NCI-H748 (cell line): ENCODE results near the gene KCNG2.
"Not testable (repeated sequence)": the region's sequence is repeated elsewhere in the genome, so short reads cannot be mapped to it uniquely, and the experiment has no call there.

Experiments
- DNase-seq: peaks from one replicate; lab custom pipeline; 2025; ENCODE audit not compliant: unreplicated experiment; lab: John Stamatoyannopoulos, UW

Gene KCNG2, protein sequence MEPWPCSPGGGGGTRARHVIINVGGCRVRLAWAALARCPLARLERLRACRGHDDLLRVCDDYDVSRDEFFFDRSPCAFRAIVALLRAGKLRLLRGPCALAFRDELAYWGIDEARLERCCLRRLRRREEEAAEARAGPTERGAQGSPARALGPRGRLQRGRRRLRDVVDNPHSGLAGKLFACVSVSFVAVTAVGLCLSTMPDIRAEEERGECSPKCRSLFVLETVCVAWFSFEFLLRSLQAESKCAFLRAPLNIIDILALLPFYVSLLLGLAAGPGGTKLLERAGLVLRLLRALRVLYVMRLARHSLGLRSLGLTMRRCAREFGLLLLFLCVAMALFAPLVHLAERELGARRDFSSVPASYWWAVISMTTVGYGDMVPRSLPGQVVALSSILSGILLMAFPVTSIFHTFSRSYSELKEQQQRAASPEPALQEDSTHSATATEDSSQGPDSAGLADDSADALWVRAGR

GRCh38 chr18:79797518-79798345 is at the start of gene KCNG2:
TSS of gene KCNG2 (plus strand) at chr18:79797938. CDS start at chr18:79863668, 65,730 bp downstream.
- peak; percentile 70 for DNase-seq

DNA sequence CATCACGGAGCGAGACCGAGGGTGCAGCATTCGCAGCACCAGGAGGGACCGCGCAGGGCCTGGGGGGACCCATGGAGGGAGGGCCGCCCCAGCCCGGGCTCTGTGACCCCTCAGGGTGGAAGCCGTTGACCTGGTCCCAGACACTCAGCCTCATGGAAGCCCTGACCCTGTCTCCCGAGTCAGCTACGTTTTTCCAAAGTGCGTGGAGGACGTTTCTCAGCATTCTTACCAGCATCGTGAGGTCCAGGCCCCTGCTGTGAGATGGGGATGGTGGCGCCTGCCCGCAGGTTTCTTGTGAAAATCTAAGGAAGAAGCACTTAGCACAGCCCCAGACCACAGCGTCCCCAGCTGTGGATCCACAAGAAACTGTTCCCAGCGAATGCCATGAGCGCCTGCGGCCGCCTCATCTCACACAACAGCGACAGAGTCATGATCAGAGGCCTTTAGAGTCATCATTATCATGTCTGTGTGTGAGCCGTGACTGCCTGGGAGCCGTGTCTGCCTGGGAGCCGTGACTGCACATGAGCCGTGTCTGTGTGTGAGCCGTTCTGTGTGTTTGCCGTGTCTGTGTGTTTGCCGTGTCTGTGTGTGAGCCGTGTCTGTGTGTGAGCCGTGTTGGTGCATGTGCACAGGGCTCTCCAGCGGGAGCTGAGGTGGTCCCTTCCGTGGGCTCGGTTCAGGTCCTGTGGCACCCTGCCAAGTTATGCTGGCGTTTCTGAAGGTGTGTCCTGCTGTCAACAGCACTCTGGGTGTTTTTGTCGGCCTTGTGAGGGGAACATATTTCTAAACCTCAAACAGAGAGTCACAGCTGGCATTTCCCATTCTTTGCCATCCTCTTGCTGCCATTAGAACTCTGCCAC is 49.2 kb upstream of the KCNG2 start:
- peak; percentile 25 for DNase-seq

DNA sequence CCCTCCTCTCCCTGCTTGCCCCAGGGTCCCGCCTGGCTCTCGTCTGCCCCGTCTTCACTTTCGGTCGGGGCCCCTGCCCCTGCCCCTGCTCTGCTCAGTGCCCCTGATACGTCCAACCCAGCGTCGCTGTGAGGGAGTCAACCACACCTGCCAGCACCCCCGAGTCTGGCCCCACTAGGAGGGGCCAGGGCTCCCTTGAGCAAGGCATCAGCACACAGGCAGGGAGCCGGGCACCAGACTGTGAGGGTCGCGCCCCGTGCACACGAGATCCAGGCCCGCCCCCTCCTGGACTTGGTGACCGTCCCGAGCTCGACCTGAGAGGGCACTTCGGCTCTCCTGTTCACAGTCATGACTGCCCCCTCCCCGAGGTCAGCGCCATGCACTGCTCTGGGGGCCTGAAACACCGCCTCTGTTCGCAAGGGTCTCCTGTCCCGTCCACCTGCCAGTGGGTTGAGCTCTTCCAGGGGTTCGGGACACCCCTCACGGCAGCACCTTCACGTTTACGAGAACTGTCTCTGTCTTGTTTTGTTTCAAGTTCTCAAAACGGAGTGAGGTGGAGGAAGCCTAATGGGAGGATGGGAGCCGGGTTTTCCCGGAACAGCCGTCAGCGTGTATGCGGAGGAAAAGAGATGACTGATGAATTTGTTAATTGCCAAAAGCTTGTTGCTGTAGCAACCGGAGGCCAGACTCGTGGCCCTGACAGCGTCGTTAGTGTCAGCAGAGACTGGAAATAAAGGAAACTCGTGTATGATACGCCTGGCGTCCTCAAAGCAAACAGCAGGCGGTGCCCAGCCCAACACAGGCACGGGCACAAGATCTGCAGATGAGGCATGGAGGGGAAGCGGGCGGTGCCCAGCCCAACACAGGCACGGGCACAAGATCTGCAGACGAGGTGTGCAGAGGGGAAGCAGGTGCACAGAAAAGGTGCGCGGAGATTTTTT is 48.2 kb upstream of the KCNG2 start:
- peak; percentile 95 for DNase-seq

- no peak for DNase-seq
Measured at GRCh38 chr18:79750980-79751571, 46.7 kb upstream of the KCNG2 start.

- DNase-seq: not testable (repeated sequence)
Measured at GRCh38 chr18:79751918-79752578, 45.7 kb upstream of the KCNG2 start.

DNA sequence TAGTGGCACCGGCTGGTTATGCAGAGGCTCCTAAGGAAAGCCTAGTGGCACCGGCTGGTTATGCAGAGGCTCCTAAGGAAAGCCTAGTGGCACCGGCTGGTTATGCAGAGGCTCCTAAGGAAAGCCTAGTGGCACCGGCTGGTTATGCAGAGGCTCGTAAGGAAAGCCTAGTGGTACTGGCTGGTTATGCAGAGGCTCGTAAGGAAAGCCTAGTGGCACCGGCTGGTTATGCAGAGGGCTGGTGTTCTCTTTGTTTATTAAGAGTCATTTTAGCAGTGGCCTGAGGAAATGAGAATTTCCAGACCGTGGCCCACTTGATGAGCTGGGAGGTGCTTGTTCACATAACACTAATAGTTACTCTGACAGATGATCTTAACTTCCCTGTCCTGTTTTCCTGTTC is 44.8 kb upstream of the KCNG2 start:
- not testable (repeated sequence) for DNase-seq

GRCh38 chr18:79753391-79753851 is 44.3 kb upstream of the KCNG2 start:
- DNase-seq: no peak

- DNase-seq: no peak
Measured at GRCh38 chr18:79754022-79754761, 43.5 kb upstream of the KCNG2 start.

DNA sequence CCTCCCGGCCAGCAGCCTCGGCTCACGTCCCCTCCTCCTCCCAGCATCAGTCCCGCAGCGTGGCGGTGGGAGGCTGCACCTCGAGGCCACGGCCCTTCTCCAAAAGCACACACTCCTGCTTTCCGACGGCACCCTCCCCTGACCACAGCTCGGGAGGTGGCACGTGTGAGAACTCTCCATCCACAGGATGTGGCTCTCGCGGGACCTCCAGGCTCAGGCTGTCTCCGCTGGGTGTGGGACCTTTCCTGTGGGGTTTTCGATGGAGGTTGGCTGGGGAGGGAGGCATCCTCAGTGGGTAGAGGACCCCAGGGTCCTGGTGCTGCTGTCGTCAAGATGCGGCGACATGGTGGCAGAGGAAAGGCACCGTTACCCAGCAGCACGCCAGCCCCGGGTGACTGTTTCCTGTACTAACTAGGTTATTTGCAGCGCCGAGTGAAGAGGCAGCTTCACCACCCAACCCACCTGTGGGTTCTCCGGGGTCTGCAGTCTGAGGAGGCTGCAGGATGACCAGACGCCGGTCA is 42.8 kb upstream of the KCNG2 start:
- no peak for DNase-seq

DNA sequence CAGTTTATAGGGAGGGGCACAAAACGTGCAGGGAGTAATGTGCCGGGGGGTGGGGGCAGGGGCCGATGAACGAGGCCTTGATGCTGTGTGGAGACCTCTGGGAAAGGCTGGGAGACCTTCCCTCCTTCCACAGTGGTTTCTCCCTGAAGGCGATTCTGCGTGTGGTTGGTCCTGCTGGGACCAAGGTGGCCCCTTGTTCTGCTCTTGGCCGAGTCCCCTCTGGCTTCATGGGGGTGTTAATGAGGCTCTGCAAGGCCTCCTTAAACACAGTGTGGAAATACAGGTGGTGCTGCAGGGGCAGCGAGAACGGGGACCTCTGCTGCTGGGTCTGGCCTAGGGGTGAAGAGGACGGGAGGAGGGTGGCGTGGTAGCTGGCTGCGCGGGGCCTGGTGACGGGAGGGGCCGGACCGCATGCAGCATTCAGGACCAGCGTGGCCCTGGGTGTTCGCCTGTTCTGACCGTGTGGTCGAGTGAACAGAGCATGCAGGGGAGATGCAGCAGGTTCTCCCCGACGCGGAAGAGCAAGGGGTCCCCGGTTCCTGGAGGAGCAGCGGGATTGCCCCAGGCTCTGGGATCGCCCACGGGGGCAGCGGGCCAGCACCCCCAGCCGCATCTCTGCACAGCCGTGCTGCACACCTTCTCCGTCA is 42.1 kb upstream of the KCNG2 start:
- DNase-seq: no peak

DNA sequence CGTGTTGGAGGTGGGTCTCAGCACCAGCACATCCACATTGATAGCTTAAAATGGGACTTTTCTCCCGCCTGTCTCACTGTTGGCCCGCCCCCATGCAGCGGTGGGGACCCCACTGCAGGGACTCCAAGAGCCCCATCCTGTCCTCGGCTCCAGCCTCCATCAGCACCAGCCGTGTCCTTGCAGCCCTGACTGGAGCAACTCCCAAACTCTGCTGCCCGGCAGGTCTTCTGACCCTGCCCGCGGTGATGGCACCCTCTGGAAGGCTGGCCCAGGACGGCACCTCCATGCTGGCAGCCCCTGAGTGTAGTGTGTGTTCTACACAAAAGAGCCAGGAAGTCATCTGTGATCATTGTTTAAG is 41.6 kb upstream of the KCNG2 start:
- DNase-seq: no peak

- no peak for DNase-seq
Measured at GRCh38 chr18:79756826-79757225, 40.9 kb upstream of the KCNG2 start.

- no peak for DNase-seq
Measured at GRCh38 chr18:79760348-79760747, 37.4 kb upstream of the KCNG2 start.

- no peak for DNase-seq
Measured at GRCh38 chr18:79760881-79761280, 36.9 kb upstream of the KCNG2 start.

- DNase-seq: no peak
Measured at GRCh38 chr18:79763407-79763806, 34.3 kb upstream of the KCNG2 start.

GRCh38 chr18:79764131-79764530 is 33.6 kb upstream of the KCNG2 start:
- DNase-seq: no peak

DNA sequence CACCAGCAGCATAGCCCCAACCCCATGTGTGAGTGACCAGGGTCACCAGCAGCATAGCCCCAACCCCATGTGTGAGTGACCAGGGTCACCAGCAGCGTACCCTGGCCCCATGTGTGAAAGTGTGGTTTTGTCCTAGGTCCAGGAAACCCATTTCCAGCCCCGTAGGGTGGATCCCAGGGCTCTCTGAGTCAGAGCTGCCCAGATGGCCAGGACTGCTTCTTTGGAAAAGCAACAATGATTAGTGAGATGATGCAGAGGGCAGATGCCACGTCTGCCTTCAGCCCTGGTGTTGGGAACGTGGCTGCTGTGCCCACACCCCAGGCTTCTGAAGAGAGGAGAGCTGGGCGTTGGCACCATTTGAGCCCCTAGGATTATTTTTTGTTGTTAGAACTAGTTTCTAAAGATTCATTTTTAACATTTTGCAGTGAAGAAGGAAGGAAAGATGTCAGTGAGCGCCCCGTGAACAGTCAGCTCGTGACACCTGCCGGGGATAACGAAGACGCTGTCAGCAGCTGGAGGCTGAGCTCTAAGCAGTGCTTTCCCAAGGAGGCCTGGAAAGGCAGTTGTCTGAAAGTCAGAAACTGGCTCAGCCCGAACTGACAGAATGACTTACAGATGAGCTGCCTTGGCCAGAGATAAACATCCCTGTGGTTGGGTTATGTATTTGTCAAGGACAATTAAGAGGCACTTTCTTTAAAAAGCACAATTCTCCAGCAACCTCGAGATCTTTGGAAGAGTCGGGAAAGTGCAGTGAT is 32.1 kb upstream of the KCNG2 start:
- peak; percentile 52 for DNase-seq
